OCI-LY1 (cell line): Measurements from ENCODE around the gene CRTAC1.

Experiments used
- H2AFZ ChIP-seq: fragments of 200-600 bp; sonication (generic), shearing (Covaris generic); 2 replicates; pipeline ENCODE4 v1.6.0; 2014; ENCODE audit warnings: antibody characterized with exemption, mild to moderate bottlenecking, low read length
- H3F3A ChIP-seq: fragments of 200-600 bp; sonication (generic), shearing (Covaris generic); 2 replicates; pipeline ENCODE4 v1.6.0; 2014; ENCODE audit warnings: mild to moderate bottlenecking, antibody characterized with exemption, low read length, moderate library complexity; ENCODE audit not compliant: insufficient read depth
- H3K27ac ChIP-seq: fragments of 200-600 bp; sonication (generic); 2 replicates; pipeline ENCODE4 v1.5.1; 2014; ENCODE audit warnings: low read length, mixed run types, mild to moderate bottlenecking, low read depth; ENCODE audit not compliant: poor library complexity, severe bottlenecking
- H3K27me3 ChIP-seq: fragments of 200-600 bp; sonication (generic); 2 replicates; pipeline ENCODE4 v1.6.0; 2014; ENCODE audit warnings: antibody characterized with exemption, mild to moderate bottlenecking, low read length, moderate library complexity; ENCODE audit not compliant: insufficient read depth
- H3K36me3 ChIP-seq: fragments of 200-600 bp; sonication (generic); 2 replicates; pipeline ENCODE4 v1.6.1; 2014; ENCODE audit warnings: mild to moderate bottlenecking, antibody characterized with exemption, low read length, moderate library complexity, mixed read lengths; ENCODE audit not compliant: insufficient read depth
- H3K4me1 ChIP-seq: fragments of 200-600 bp; sonication (generic); 2 replicates; pipeline ENCODE4 v1.5.1; 2014; ENCODE audit warnings: mild to moderate bottlenecking, low read length, moderate library complexity; ENCODE audit not compliant: insufficient read depth, severe bottlenecking
- H3K4me2 ChIP-seq: fragments of 200-600 bp; sonication (generic), shearing (Covaris generic); 2 replicates; pipeline ENCODE4 v1.6.1; 2014; ENCODE audit warnings: low read length
- H3K4me3 ChIP-seq: fragments of 200-600 bp; sonication (generic); 2 replicates; pipeline ENCODE4 v1.5.1; 2014; ENCODE audit warnings: low read length, low read depth, mild to moderate bottlenecking, mixed read lengths; ENCODE audit not compliant: poor library complexity, severe bottlenecking
- H3K79me2 ChIP-seq: fragments of 200-600 bp; shearing (Covaris generic); 2 replicates; pipeline ENCODE4 v1.6.1; 2016; ENCODE audit warnings: mixed run types, low read length, mixed read lengths; ENCODE audit not compliant: insufficient read depth
- H3K9ac ChIP-seq: fragments of 200-600 bp; sonication (generic), shearing (Covaris generic); 2 replicates; pipeline ENCODE4 v1.6.1; 2014; ENCODE audit warnings: mild to moderate bottlenecking, low read length, mixed read lengths
- H3K9me2 ChIP-seq: fragments of 200-600 bp; sonication (generic), shearing (Covaris generic); 2 replicates; pipeline ENCODE4 v1.6.1; 2014; ENCODE audit warnings: low read depth, mild to moderate bottlenecking, low read length, mixed read lengths
- H3K9me3 ChIP-seq: fragments of 200-600 bp; shearing (Covaris generic); 2 replicates; pipeline ENCODE4 v1.6.1; 2014; ENCODE audit warnings: low read length, mixed read lengths
- H4K20me1 ChIP-seq: fragments of 200-600 bp; sonication (generic), shearing (Covaris generic); 2 replicates; pipeline ENCODE4 v1.6.0; 2016; ENCODE audit warnings: mild to moderate bottlenecking, low read length; ENCODE audit not compliant: insufficient read depth
- CTCF ChIP-seq: fragments of 200-600 bp; sonication (generic), shearing (Covaris generic); IDR thresholded peaks from 2 replicates; pipeline ENCODE4 v1.5.1; 2017; ENCODE audit warnings: mild to moderate bottlenecking, antibody characterized with exemption, low read length, moderate library complexity, mixed read lengths
- EZH2 ChIP-seq: fragments of 200-600 bp; sonication (generic), shearing (Covaris generic); IDR thresholded peaks from 2 replicates; pipeline ENCODE4 v1.8.0; 2017; ENCODE audit warnings: borderline replicate concordance, mixed run types, mild to moderate bottlenecking, antibody characterized with exemption, low read length, moderate library complexity, mixed read lengths

CRTAC1 gene

GRCh38 chr10:97821308-97822038 is 208.9 kb downstream of the CRTAC1 start:
- no peaks in the 10 kb centered on the region for H3K27me3 ChIP-seq
- H2AFZ ChIP-seq = no peak overlapping the region
- no peaks in the 10 kb centered on the region for H3K36me3 ChIP-seq
- H3K4me3 ChIP-seq = no peak overlapping the region
- no peak for TF ChIP-seq CTCF
- no peak for TF ChIP-seq EZH2
- H3F3A ChIP-seq = no peaks in the 10 kb centered on the region
- H3K4me1 ChIP-seq = no peaks in the 10 kb centered on the region
- no peak overlapping the region for H3K9ac ChIP-seq
- no peaks in the 10 kb centered on the region for H3K9me3 ChIP-seq
- no peaks in the 10 kb centered on the region for H3K9me2 ChIP-seq
- no peak overlapping the region for H3K4me2 ChIP-seq
- H3K79me2 ChIP-seq = no peaks in the 10 kb centered on the region
- H4K20me1 ChIP-seq = no peaks in the 10 kb centered on the region
- no peak overlapping the region for H3K27ac ChIP-seq

- H3K9ac ChIP-seq = no peak overlapping the region
- H3K9me2 ChIP-seq = no peaks in the 10 kb centered on the region
- no peaks in the 10 kb centered on the region for H3K36me3 ChIP-seq
- H3K4me1 ChIP-seq = no peaks in the 10 kb centered on the region
- H4K20me1 ChIP-seq = no peaks in the 10 kb centered on the region
- no peaks in the 10 kb centered on the region for H3K27me3 ChIP-seq
- no peak overlapping the region for H3K4me2 ChIP-seq
- TF ChIP-seq EZH2 = no peak
- no peak for TF ChIP-seq CTCF
- H3K27ac ChIP-seq = no peak overlapping the region
- no peak overlapping the region for H2AFZ ChIP-seq
- H3K4me3 ChIP-seq = no peak overlapping the region
- no peaks in the 10 kb centered on the region for H3F3A ChIP-seq
- no peaks in the 10 kb centered on the region for H3K79me2 ChIP-seq
- H3K9me3 ChIP-seq = no peaks in the 10 kb centered on the region
Measured at GRCh38 chr10:97820096-97820704, 210.2 kb downstream of the CRTAC1 start.

- H3F3A ChIP-seq = no peaks in the 10 kb centered on the region
- TF ChIP-seq EZH2 = no peak
- no peak for TF ChIP-seq CTCF
- no peaks in the 10 kb centered on the region for H3K4me1 ChIP-seq
- no peaks in the 10 kb centered on the region for H3K27me3 ChIP-seq
- no peaks in the 10 kb centered on the region for H3K9me3 ChIP-seq
- no peaks in the 10 kb centered on the region for H3K79me2 ChIP-seq
- no peak overlapping the region for H3K4me2 ChIP-seq
- H3K27ac ChIP-seq = no peak overlapping the region
- no peaks in the 10 kb centered on the region for H3K9me2 ChIP-seq
- H3K36me3 ChIP-seq = no peaks in the 10 kb centered on the region
- H2AFZ ChIP-seq = no peak overlapping the region
- no peak overlapping the region for H3K4me3 ChIP-seq
- H4K20me1 ChIP-seq = no peaks in the 10 kb centered on the region
- H3K9ac ChIP-seq = no peak overlapping the region
Measured at GRCh38 chr10:97818572-97818971, 211.8 kb downstream of the CRTAC1 start.
